ENCODE measurements around the gene CELF2.
"Not testable (repeated sequence)": the region's sequence is repeated elsewhere in the genome, so short reads cannot be mapped to it uniquely, and the experiment has no call there.

The CELF2 gene

DNA sequence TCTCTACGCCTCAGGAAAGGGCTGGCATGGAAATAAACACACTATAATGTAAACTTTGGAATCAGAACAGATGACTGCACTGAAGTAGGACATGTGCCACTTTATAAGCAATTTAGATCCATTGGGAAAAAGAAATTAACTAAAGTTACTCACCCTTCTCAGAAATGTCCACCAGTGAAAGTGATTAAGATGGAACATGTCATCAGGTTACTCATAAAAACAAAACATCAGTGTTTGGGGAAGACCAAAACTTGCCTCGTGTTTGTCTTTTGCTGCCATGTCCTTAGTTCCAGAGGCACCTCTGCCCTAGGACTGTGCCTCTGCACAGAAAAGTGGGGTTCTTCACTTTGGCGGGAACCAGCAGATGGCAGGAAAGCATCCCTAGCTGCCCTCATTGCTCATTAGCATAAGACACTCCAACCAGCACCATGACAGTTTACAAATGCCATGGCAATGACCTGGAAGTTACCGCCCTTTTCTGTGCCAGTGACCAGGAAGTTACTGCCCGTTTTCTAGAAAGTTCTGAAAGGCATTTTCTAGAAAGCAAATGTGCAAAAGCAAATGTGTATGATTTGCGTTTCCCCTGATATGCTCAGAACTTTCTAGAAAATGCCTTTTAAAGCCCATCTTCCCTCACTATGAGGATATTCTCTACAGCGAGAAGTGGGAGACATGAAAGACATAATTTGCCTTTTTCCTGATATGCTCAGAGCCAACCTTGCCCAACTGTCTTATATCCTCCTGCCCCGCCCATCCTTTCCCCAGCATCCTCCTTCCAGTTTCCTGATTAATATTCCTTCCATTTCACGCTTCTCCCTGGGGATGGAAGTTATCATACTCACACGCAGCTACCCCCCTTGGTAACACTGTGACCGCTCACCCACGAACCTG, 335.6 kb downstream of the CELF2 start:
- DNase-seq (ENCODE audit: low read depth), result no peak

- no peak for DNase-seq (ENCODE audit: low read depth)
Measured at GRCh38 chr10:11354823-11355222, 337.2 kb downstream of the CELF2 start.

DNA sequence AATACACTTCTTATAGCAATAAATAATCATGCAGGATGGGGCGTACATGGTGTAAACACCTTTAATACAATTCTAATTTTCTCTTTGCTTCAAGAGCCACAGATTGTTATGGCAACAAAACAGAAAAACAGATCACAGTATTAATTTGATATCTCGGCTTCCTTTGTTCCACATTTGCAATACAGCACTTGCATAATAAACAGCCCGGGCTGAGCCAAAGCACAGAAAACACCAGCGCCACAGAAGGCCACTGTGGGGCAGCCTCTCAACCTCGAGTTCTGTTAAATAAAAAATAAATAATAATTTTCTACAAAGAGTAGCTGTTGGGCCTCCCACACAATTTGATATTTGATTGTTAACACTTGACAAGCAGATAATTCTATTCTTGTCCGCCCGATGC, 337.9 kb downstream of the CELF2 start:
- no peak for DNase-seq (ENCODE audit: low read depth)

- DNase-seq (ENCODE audit: low read depth), result no peak
Measured at GRCh38 chr10:11357439-11357838, 339.8 kb downstream of the CELF2 start.

DNA sequence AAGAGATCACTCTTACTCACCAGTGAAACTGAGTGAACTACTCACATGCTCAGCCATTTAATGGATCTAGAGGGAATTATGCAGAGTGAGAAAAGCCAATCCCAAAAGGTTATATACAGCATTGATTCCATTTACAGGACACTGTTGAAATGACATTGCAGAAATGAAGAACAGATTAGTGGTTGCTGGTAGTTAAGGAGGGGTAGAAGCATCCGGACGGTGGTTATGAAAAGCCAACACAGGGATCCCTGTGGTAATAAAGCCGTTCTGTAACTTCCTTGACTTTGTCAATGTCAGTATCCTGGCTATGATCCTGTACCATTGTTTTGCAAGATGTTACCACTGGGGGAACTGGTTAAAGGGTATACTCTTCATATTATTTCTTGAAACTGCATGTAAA, 340.3 kb downstream of the CELF2 start:
- no peak for DNase-seq (ENCODE audit: low read depth)

- DNase-seq (ENCODE audit: low read depth), result no peak
Measured at GRCh38 chr10:11358923-11359575, 341.4 kb downstream of the CELF2 start.

DNA sequence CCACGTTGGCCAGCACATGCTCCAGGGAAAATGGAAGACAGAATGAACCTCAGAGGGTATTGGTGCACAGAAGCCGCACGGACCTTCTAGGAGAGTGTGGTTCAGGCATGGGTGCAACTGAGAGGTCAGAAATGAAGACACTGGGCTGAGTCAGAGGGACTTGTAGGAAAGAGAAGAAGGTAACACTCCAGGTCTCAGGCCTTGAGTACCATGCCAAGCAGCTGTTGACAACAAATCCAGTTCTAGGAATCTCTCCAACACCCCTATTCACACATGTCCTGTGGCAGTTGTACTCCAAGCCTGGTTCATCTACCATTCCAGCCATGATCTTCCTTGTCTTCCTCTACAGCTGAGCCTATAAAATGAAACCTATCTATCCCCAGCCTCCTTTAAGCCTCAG, 342.2 kb downstream of the CELF2 start:
- no peak for DNase-seq (ENCODE audit: low read depth)

DNA sequence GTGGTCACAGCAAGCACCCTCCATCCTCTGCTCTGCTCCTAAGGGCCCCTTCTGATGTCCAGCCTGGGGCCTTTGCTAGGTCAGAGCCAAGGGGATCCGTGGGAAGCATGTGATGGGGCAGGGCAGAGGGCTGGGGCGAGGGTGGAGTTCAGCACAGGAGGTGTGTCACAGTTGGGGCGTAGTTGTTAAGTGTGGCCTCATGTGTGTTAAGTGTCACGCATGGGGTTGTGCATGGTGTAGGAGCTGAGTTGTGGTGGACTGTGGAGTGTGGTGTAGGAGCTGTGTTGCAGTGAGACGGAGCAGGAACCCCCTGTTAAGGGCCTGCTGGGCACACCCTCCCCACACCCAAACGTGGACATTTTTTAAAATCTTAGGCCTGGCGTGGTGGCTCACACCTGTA, 345.8 kb downstream of the CELF2 start:
- no peak for DNase-seq (ENCODE audit: low read depth)

GRCh38 chr10:11364241-11364640, 346.6 kb downstream of the CELF2 start:
- DNase-seq (ENCODE audit: low read depth), result no peak

GRCh38 chr10:11366889-11367288, 349.2 kb downstream of the CELF2 start:
- DNase-seq (ENCODE audit: low read depth), result not testable (repeated sequence)

- no peak for DNase-seq (ENCODE audit: low read depth)
Measured at GRCh38 chr10:11367505-11367904, 349.8 kb downstream of the CELF2 start.

GRCh38 chr10:11373717-11374171, 356.1 kb downstream of the CELF2 start:
- no peak for DNase-seq (ENCODE audit: low read depth)

DNA sequence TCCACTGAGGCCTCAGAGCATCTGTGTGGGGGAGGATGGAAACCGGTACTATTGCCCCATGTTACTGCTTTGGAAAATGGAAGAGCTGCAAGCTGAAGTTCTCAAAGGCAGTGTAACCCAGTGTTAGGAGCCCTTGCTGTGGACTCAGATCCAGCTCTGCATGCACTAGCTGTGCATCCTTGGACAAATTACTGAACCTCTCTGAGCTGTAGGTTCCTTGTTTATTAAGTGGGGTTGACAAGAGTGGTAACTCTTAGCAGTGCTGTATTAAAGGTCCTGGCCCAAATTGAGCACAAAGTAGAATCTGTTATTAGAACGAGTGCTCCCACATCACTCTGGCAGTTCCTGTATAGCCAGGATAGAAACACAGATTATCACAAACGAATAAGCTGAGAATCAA, 359.6 kb downstream of the CELF2 start:
- DNase-seq (ENCODE audit: low read depth), result no peak

DNA sequence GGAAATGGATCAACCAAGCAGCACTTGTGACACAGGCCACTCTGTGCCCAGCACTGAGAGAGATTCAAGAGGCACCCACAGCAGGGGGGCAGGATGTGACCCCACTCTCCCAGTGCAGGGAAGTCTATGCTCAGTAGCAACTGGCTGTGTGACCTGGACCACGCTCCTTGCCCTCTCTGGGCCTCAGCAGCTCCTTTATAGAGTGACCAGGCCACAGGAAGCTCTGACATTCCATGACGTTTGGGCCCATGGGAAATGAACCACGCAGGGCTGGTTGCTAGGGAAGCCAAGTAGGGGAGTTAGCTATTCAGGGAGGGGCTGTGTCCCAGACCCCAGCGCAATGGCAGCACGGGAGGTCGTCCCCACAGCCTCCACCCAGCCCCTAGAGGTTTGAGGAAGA, 361.2 kb downstream of the CELF2 start:
- DNase-seq (ENCODE audit: low read depth), result no peak

- no peak for DNase-seq (ENCODE audit: low read depth)
Measured at GRCh38 chr10:11379771-11380170, 362.1 kb downstream of the CELF2 start.

DNA sequence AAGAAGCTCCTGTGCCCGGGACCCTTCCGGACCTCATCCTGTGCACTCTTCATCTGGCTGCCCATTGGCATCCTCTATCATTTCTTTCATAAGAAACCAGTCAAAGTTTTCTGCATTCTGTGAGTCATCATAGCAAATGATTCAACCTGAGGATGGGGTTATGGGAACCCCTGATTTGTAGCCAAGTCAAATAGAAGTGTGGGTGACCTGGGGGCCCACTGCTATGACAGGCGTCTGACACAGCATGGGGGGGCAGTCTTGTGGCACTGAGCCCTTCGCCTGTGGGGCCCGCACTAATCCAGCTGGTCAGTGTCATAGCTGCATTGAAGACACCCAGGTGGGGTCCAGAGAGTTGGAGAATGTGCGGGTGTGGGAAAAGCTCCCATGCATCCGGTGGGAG, 363.4 kb downstream of the CELF2 start:
- DNase-seq (ENCODE audit: low read depth), result no peak

GRCh38 chr10:11381511-11381910, 363.8 kb downstream of the CELF2 start:
- DNase-seq (ENCODE audit: low read depth), result no peak

DNA sequence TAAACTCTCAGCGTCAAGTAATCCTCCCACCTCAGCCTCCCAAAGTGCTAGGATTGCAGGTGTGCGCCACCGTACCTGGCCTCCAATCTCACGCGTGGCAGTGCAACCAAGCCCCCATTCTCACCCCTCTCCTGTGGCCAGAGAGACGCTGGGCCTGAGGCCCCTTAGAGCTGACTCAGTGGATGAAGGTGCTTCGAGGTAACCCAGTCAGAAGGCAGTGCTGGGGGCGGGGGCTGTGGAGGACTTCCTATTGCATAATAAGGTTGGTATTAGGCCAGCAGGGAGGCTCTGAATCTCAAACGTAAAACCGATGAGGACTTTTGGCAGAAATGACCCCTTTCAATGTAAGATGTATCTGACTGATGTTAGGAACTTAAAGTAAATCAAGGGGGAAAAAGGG, 364.5 kb downstream of the CELF2 start:
- no peak for DNase-seq (ENCODE audit: low read depth)

GRCh38 chr10:11386044-11386443, 368.4 kb downstream of the CELF2 start:
- DNase-seq (ENCODE audit: low read depth), result no peak
